Chondrocyte (in vitro differentiated cells): Measurements from ENCODE around the gene NELFA. TPM values are rescaled to one million over a fixed set of nuclear protein-coding genes. Genes with fewer than 3 reads are reported as not detected.

ENCODE experiments used
- DNase-seq: peaks from one replicate; pipeline ENCODE4 v3.0.0; 2021; ENCODE audit warnings: mixed read lengths, low spot score
- H3K27ac Mint-ChIP-seq: one replicate; pipeline ENCODE4 v1.8.0; 2021; ENCODE audit warnings: mild to moderate bottlenecking, moderate library complexity, mixed read lengths; ENCODE audit not compliant: unreplicated experiment
- H3K27me3 Mint-ChIP-seq: 2 replicates; pipeline ENCODE4 v1.8.0; 2021; ENCODE audit warnings: low read depth, mixed read lengths
- H3K36me3 Mint-ChIP-seq: 2 replicates; pipeline ENCODE4 v1.8.0; 2021; ENCODE audit warnings: low read depth, mixed read lengths
- H3K4me1 Mint-ChIP-seq: 2 replicates; pipeline ENCODE4 v1.8.0; 2021; ENCODE audit warnings: low read depth, mild to moderate bottlenecking, mixed read lengths
- H3K4me3 Mint-ChIP-seq: one replicate; pipeline ENCODE4 v1.8.0; 2021; ENCODE audit warnings: mild to moderate bottlenecking, moderate library complexity, mixed read lengths; ENCODE audit not compliant: unreplicated experiment
- H3K9me3 Mint-ChIP-seq: 2 replicates; pipeline ENCODE4 v1.8.0; 2021; ENCODE audit warnings: low read depth, mixed read lengths
- CTCF ChIP-seq: fragments of 200-600 bp; sonication (generic); IDR thresholded peaks from 2 replicates; pipeline ENCODE4 v1.5.0; 2021; ENCODE audit warnings: antibody characterized with exemption, mild to moderate bottlenecking, moderate library complexity
- total RNA-seq: library from RNA; stranded (reverse); gene quantifications from 3 replicates; pipeline ENCODE4 v1.2.1, GENCODE V29; 2021

The NELFA gene
- total RNA-seq, 1 donor from 2014 or later: 23.5 TPM

DNA sequence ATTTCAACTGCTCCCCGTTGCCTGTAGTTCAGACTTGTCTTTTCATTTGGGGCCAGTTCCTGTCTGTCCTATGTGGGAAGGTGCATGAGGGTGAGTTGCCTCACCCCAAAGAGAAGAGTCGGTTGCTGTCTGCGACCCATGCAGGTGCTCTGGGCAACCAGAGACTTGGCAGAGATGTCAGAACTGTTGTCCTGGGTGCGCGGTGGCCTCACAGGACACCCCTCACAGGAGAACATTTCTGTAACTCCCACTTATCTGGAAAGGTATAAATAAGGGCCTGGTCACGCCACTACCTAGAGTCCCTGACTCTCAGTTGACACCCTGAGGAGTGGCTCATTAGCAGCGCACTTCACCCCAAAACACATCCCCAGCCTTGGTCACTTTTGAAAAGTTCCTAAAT is 40.6 kb upstream of the NELFA start:
- DNase-seq: no peak
- Mint-ChIP-seq H3K36me3 (no peaks in the 10 kb centered on the region), H3K4me1 (no peaks in the 10 kb centered on the region), H3K27ac (no peak overlapping the region), H3K27me3 (peaks cover 24% of the 10 kb centered on the region), H3K4me3 (no peak overlapping the region), H3K9me3 (no peaks in the 10 kb centered on the region)
- no peak for TF ChIP-seq CTCF

DNA sequence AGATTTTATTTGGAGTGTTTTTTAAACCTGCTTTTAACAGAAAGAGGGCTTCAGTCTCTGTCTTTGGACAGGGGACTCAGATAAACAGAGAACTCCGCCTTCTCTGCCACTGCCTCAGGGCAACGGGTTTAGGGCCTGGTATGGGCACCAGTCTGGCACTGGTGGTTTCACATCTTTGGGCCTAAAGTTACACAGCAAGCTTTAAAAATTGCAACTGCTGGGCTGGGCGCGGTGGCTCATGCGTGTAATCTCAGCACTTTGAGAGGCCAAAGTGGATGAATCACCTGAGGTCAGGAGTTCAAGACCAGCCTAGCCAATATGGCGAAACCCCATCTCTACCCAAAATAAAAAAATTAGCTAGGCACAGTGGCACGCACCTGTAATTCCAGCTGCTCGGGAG is 40.1 kb upstream of the NELFA start:
- no peak overlapping the region for H3K4me3 Mint-ChIP-seq
- H3K4me1 Mint-ChIP-seq: no peaks in the 10 kb centered on the region
- no peak for DNase-seq
- H3K27ac Mint-ChIP-seq: no peak overlapping the region
- H3K36me3 Mint-ChIP-seq: no peaks in the 10 kb centered on the region
- no peak for TF ChIP-seq CTCF
- no peaks in the 10 kb centered on the region for H3K9me3 Mint-ChIP-seq
- peaks cover 20% of the 10 kb centered on the region for H3K27me3 Mint-ChIP-seq

DNA sequence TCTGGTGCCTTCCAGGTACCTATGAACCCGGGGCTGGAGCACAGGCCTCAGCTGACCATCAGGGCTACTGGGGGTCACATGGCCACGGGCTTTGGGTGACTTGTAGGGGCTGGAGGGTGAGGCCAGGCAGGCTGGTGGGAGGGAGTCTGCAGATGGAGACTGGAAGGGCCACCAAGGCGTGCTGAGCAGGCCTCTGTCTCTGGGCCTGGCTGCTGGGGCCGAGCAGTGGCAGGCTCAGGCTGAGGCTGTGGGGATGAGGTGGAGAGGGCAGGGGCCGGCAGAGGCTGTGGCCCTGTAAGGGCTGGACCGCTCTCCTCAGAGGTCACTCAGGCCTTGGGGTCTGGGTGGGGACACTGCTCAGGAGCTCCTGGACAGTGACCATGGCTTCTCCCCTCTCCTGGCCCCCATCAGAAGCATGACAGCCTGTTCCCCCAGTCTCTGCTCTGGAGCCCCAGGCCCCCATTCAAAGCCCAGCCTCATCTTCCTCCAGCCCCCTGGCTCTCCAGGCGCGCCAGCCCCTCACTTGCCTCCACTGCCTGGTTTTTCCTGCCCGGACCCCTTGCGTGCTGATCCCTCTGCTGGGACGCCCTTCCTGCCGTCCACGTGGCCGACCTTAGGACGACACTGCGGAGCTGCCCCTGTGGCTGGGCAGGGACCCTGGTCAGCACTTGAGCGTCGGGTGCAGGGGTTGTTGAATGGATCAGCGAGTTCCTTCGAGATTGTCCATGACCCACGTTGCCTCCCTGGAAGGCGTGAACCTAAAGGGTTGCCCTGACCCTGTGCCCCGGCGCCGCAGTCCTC is 39.2 kb upstream of the NELFA start:
- DNase-seq: no peak
- Mint-ChIP-seq H3K27ac (no peak overlapping the region), H3K4me1 (no peaks in the 10 kb centered on the region), H3K4me3 (no peak overlapping the region), H3K27me3 (peaks cover 19% of the 10 kb centered on the region), H3K36me3 (no peaks in the 10 kb centered on the region), H3K9me3 (no peaks in the 10 kb centered on the region)
- TF ChIP-seq CTCF: no peak

DNA sequence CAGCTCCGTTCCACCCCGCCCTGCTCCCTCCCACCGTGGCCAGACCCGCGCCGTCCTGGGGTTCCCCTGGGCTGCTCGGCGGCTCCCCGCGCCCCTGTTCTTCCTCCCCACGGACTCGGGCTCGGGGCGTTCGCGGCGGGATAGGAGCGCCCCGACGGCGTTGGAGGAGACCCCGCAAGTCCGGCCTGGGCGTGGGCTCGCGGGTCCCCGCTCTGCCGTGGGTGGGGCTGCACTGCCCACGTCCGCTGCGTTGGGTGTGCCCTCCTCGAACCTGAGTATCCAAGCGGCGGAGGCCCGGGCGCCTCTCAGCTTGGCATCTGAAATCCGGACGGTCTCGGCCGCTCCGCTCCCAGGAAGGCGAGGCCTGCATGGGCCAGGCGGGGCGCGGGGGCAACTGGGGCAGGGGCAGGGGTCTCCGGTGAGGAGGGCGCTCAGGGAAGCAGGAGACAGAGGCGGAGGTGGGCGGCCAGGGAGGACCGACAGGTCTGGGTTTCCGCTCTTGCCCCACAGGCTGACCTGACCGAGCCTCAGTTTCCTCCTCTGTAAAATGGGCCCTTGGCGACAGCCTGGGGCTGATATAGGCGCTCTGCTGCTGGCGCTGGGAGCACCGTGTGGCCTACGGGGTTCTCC is 38.4 kb upstream of the NELFA start:
- no peak for TF ChIP-seq CTCF
- Mint-ChIP-seq H3K4me3 (no peak overlapping the region), H3K27me3 (peaks cover 15% of the 10 kb centered on the region), H3K9me3 (no peaks in the 10 kb centered on the region), H3K36me3 (no peaks in the 10 kb centered on the region), H3K27ac (no peak overlapping the region), H3K4me1 (no peaks in the 10 kb centered on the region)
- no peak for DNase-seq

DNA sequence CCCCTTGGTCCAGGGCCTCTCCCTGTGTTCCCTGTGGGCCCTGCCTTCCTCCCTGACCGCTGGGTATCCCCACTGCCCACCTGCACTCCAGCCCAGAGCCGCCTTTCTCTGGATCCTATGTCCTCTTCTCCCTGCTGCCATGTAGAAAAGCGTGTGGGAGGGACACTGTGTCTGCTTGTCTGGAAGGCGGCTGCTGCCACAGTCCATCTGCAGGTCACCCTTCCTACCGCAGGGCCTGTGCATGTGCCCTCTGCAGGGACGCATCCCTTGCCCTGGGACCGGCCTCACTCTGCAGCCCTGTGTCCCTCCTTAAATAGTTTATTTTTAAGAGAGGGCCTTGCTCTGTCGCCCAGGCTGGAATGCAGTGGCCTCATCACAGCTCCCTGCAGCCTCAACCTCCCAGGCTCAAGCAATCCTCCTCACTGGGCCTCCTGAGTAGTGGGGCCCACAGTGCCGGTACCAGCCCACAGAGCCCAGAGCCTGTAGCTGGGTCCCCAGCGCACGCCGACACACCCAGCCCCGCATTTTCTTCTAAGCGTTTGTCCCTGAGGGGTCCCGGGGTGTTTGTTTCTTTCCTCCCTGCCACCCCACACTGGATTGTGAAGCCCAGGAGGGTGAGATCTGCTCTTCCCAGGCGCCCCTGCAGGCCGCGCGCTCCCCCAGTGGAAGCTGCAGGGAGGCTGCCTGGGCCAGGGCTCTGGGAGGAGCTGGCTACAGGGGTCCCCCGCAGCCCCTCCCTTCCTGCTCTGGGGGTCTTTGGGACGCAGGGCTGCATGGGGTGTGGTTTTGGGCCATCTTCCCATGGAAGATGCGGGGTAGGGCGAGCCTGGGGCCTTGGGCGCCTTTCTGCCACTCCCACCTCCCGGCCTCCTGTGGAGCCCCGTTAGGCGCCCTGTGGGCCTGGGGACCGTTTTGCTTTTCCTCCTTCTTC is 37.5 kb upstream of the NELFA start:
- no peak overlapping the region for H3K27ac Mint-ChIP-seq
- DNase-seq: no peak
- TF ChIP-seq CTCF: no peak
- no peaks in the 10 kb centered on the region for H3K9me3 Mint-ChIP-seq
- H3K36me3 Mint-ChIP-seq: no peaks in the 10 kb centered on the region
- no peak overlapping the region for H3K4me3 Mint-ChIP-seq
- peaks cover 3% of the 10 kb centered on the region for H3K4me1 Mint-ChIP-seq
- peaks cover 11% of the 10 kb centered on the region for H3K27me3 Mint-ChIP-seq
